Body of pancreas (tissue), 4 donors: ENCODE data around the gene TFB1M. TPM values are rescaled to one million over a fixed set of nuclear protein-coding genes. Genes with fewer than 3 reads are reported as not detected.

Experiments
- ATAC-seq: fragments of 150-250 bp; one replicate; pipeline ENCODE4 v1.9.1; 2016
- DNase-seq, 4 donors: peaks; one replicate each; pipeline ENCODE4 v3.0.0-alpha.2; 2019
- H3K27ac ChIP-seq, 4 donors: fragments of 200-600 bp; sonication (generic); 1 replicate in 3 of 4; 2 replicates in 1 of 4; pipeline versions ENCODE4 v1.5.1 to v1.6.1; 2016 to 2019; ENCODE audit warnings: mild to moderate bottlenecking in 1 of 4, mixed read lengths in 1 of 4, moderate library complexity in 1 of 4
- H3K27me3 ChIP-seq, 2 donors: fragments of 200-600 bp; sonication (generic); one replicate each; pipeline ENCODE4 v1.6.0; 2016; ENCODE audit warnings: mild to moderate bottlenecking in 1 of 2
- H3K36me3 ChIP-seq, 2 donors: fragments of 200-600 bp; sonication (generic); replicated peaks in 1 of 2; 2 replicates each; pipeline ENCODE4 v1.5.1; 2016; ENCODE audit warnings: low read depth in 2 of 2; ENCODE audit not compliant: insufficient read depth in 1 of 2
- H3K4me1 ChIP-seq: fragments of 200-600 bp; sonication (generic); one replicate; pipeline ENCODE4 v1.6.0; 2016
- H3K4me3 ChIP-seq, 2 donors: fragments of 200-600 bp; sonication (generic); 1 replicate in 1 of 2; 2 replicates in 1 of 2; pipeline ENCODE4 v1.5.1; 2016 to 2019
- H3K9me3 ChIP-seq, 3 donors: fragments of 200-600 bp; sonication (generic); 1 replicate in 2 of 3; 2 replicates in 1 of 3; pipeline ENCODE4 v1.5.1; 2016
- CTCF ChIP-seq, 7 experiments: fragments of 450-650 bp in 4 of 7; fragments of 200-600 bp in 3 of 7; sonication (generic) in 3 of 7; IDR thresholded peaks; one replicate each; pipeline ENCODE4 v1.5.1; 2016 to 2019; ENCODE audit warnings: antibody characterized with exemption in 7 of 7
- POLR2A ChIP-seq, 3 donors: fragments of 450-650 bp; IDR thresholded peaks; one replicate each; pipeline ENCODE4 v1.6.1; 2016; ENCODE audit warnings: antibody characterized with exemption in 3 of 3, mild to moderate bottlenecking in 2 of 3
- WGBS, 2 donors: methylation state at CpG; one replicate each; pipeline ENCODE4 v1.1.5; 2017; 5-methylcytosine and 5-hydroxymethylcytosine counted together
- intact Hi-C: fragments of 100-400 bp; cut with DNase I; formaldehyde crosslinking; loops from one replicate; pipeline ENCODE4 v1.15.1; 2023
- total RNA-seq, 2 donors: library from RNA; depleted of rRNA; stranded (reverse); fragments of >200 nt; gene quantifications; one replicate each; pipeline ENCODE4 v1.1.0, GENCODE V29; 2016

Gene TFB1M
- total RNA-seq, 2 donors from 2014 or later = 8.8 to 9.9 TPM

- no peak overlapping the region for H3K27ac ChIP-seq
- H3K4me1 ChIP-seq = no peaks in the 10 kb centered on the region
- 66 to 78% methylated on average over 4 of the region's 4 CpGs for WGBS, 2 donors
- no peaks in the 10 kb centered on the region for H3K9me3 ChIP-seq
- H3K27me3 ChIP-seq = no peaks in the 10 kb centered on the region
- TF ChIP-seq POLR2A (IDR thresholded peaks at IDR 0.05) (no peak), CTCF (IDR thresholded peaks at IDR 0.05) (no peak)
- H3K4me3 ChIP-seq = no peak overlapping the region
- peaks cover 0 to 9% of the 10 kb centered on the region in 2 donors for H3K36me3 ChIP-seq
- intact Hi-C loops = no loop called here
- ATAC-seq = no peak
- no peak for DNase-seq
Measured at GRCh38 chr6:155303361-155303870, 10.9 kb downstream of the TFB1M start.

- intact Hi-C loops = no loop called here
- no peak for DNase-seq
- Histone ChIP-seq H3K4me3 (no peak overlapping the region), H3K9me3 (no peaks in the 10 kb centered on the region), H3K4me1 (no peaks in the 10 kb centered on the region), H3K36me3 (peaks cover 0 to 9% of the 10 kb centered on the region in 2 donors), H3K27me3 (no peaks in the 10 kb centered on the region), H3K27ac (no peak overlapping the region)
- 94 to 97% methylated on average over 2 of the region's 2 CpGs for WGBS, 2 donors
- no peak for ATAC-seq
- TF ChIP-seq POLR2A (IDR thresholded peaks at IDR 0.05) (no peak), CTCF (IDR thresholded peaks at IDR 0.05) (no peak)
Measured at GRCh38 chr6:155301867-155302266, 12.4 kb downstream of the TFB1M start.

GRCh38 chr6:155297669-155298068 is 16.6 kb downstream of the TFB1M start:
- ATAC-seq (no peak), DNase-seq (no peak)
- H3K27me3 ChIP-seq = no peaks in the 10 kb centered on the region
- no peak for TF ChIP-seq POLR2A (IDR thresholded peaks at IDR 0.05)
- no peak for TF ChIP-seq CTCF (IDR thresholded peaks at IDR 0.05)
- intact Hi-C loops = no loop called here
- WGBS, 2 donors = 84 to 92% methylated on average over 3 of the region's 3 CpGs
- H3K4me1 ChIP-seq = no peaks in the 10 kb centered on the region
- H3K27ac ChIP-seq = no peak overlapping the region
- H3K9me3 ChIP-seq = no peaks in the 10 kb centered on the region
- H3K4me3 ChIP-seq = no peak overlapping the region
- peaks cover 0 to 1% of the 10 kb centered on the region in 2 donors for H3K36me3 ChIP-seq

GRCh38 chr6:155292711-155293110 is 21.6 kb downstream of the TFB1M start:
- Histone ChIP-seq H3K9me3 (no peaks in the 10 kb centered on the region), H3K4me1 (no peaks in the 10 kb centered on the region), H3K36me3 (no peaks in the 10 kb centered on the region), H3K27ac (no peak overlapping the region), H3K27me3 (no peaks in the 10 kb centered on the region), H3K4me3 (no peak overlapping the region)
- WGBS, 2 donors = 82 to 95% methylated on average over 5 of the region's 5 CpGs
- DNase-seq (no peak), ATAC-seq (no peak)
- intact Hi-C loops = no loop called here
- TF ChIP-seq CTCF (IDR thresholded peaks at IDR 0.05) (no peak), POLR2A (IDR thresholded peaks at IDR 0.05) (no peak)

GRCh38 chr6:155291291-155291690 is 23.0 kb downstream of the TFB1M start:
- DNase-seq (no peak), ATAC-seq (no peak)
- intact Hi-C loops = no loop called here
- Histone ChIP-seq H3K27me3 (no peaks in the 10 kb centered on the region), H3K9me3 (no peaks in the 10 kb centered on the region), H3K27ac (no peak overlapping the region), H3K4me3 (no peak overlapping the region), H3K4me1 (no peaks in the 10 kb centered on the region), H3K36me3 (no peaks in the 10 kb centered on the region)
- 82 to 90% methylated on average over 3 of the region's 3 CpGs for WGBS, 2 donors
- no peak for TF ChIP-seq CTCF (IDR thresholded peaks at IDR 0.05)
- TF ChIP-seq POLR2A (IDR thresholded peaks at IDR 0.05) = no peak
